Adipocyte (in vitro differentiated cells): ENCODE data around the gene FSTL4.

ENCODE experiments used
- DNase-seq: peaks from one replicate; pipeline ENCODE4 v3.0.0-alpha.2; 2015; ENCODE audit warnings: low read depth
- H3K27me3 ChIP-seq: replicated peaks from 2 replicates; pipeline ENCODE4 v1.7.0; 2013; ENCODE audit warnings: mild to moderate bottlenecking, low read length, moderate library complexity; ENCODE audit not compliant: control insufficient read depth, insufficient read depth
- H3K36me3 ChIP-seq: 2 replicates; pipeline ENCODE4 v1.7.0; 2013; ENCODE audit warnings: low read length, mild to moderate bottlenecking, moderate library complexity; ENCODE audit not compliant: control insufficient read depth, insufficient read depth, severe bottlenecking
- H3K4me1 ChIP-seq: 2 replicates; pipeline ENCODE4 v1.7.0; 2013; ENCODE audit warnings: mild to moderate bottlenecking, low read length, moderate library complexity; ENCODE audit not compliant: control insufficient read depth, insufficient read depth
- H3K4me3 ChIP-seq: 2 replicates; pipeline ENCODE4 v1.7.0; 2013; ENCODE audit warnings: mild to moderate bottlenecking, low read length, moderate library complexity
- H3K9ac ChIP-seq: 2 replicates; pipeline ENCODE4 v1.7.0; 2013; ENCODE audit warnings: mild to moderate bottlenecking, low read length, moderate library complexity
- H3K9me3 ChIP-seq: 2 replicates; pipeline ENCODE4 v1.7.0; 2013; ENCODE audit warnings: mild to moderate bottlenecking, low read length, moderate library complexity; ENCODE audit not compliant: control insufficient read depth

FSTL4 gene

DNA sequence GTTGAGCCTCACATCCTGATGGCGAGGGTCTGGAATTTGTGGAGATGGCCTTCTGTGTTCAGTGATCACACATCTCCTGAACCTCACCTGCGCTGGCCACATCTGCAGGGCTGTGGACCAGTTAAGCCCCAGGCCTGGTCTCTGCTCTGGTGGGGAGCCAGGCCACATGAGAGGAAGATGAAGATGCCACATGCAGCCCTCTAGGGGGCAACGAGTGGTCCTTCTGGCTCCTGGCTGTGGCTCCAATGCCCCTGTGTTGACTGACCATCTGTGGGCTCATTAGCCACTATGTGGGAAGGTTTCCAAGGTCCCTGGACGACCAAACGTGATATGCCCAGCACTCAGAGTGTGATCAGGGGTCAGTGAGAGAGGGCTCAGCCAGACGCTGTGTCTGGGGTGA lies 357.5 kb downstream of the FSTL4 start:
- H3K9me3 ChIP-seq, result peaks cover 3% of the 10 kb centered on the region
- no peaks in the 10 kb centered on the region for H3K36me3 ChIP-seq
- H3K27me3 ChIP-seq, result peaks cover 58% of the 10 kb centered on the region
- no peaks in the 10 kb centered on the region for H3K4me1 ChIP-seq
- H3K4me3 ChIP-seq, result no peak overlapping the region
- H3K9ac ChIP-seq, result no peak overlapping the region
- no peak for DNase-seq

DNA sequence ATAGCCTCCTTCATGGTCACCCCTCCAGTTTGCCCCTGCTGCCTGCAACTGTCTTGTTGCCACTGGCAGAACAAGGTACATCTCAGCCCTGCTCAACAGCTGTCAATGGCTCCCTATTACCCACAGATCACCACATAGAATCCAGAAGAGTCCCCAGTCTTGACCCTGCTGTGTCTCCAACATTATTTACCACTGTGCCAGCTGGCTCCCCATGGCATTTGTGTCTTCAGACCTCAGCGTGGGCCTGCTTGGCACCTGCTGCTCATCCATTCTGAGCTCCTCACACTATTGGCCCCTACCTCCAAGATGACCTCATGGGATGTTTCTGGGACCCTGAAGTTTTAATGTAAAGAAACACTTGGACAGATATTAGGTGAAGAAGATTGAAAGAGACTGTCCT lies 358.7 kb downstream of the FSTL4 start:
- Histone ChIP-seq H3K4me3 (no peak overlapping the region), H3K27me3 (peaks cover 59% of the 10 kb centered on the region), H3K9me3 (peaks cover 3% of the 10 kb centered on the region), H3K4me1 (no peaks in the 10 kb centered on the region), H3K9ac (no peak overlapping the region), H3K36me3 (no peaks in the 10 kb centered on the region)
- no peak for DNase-seq

DNA sequence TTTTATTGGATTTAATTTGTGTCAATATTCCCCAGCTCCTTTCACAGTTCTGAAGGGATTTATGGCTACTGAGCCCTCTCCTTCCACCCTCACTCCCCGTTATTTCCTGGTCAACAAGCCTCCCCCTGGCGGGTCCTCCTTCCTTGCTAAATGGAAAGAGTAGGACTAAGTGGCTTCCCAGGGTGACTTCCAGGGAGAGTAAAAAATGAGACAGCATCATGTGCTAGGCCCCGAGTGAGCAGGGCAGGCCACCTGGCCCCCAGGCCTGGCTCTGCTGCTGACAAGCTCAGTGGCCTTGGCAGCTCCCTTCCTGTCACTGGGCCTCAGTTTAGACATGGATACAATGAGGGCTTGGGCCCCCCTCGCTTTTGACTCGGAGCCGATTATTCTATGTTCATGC lies 359.3 kb downstream of the FSTL4 start:
- Histone ChIP-seq H3K4me1 (no peaks in the 10 kb centered on the region), H3K36me3 (no peaks in the 10 kb centered on the region), H3K9ac (no peak overlapping the region), H3K27me3 (peaks cover 55% of the 10 kb centered on the region), H3K9me3 (no peaks in the 10 kb centered on the region), H3K4me3 (no peak overlapping the region)
- DNase-seq, result no peak

DNA sequence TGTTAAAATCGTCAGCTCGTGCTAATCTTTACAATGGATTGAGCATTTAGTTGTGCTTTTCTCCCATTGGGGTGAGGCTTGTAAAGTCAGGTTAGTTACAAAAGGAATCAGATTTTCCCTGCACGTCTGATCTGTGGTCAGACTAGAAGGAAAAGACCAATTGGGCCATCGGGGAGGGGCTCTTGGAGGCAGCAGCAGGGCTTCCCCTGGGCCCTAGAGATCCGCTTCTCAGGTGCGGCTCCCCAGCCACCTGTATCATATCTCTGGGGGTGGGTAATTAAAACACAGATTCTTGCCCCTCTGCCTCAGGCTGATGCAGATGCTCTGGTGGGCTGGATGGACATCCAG lies 360.2 kb downstream of the FSTL4 start:
- DNase-seq, result no peak
- H3K9ac ChIP-seq, result no peak overlapping the region
- H3K36me3 ChIP-seq, result no peaks in the 10 kb centered on the region
- H3K4me3 ChIP-seq, result no peak overlapping the region
- peaks cover 60% of the 10 kb centered on the region for H3K27me3 ChIP-seq
- H3K9me3 ChIP-seq, result no peaks in the 10 kb centered on the region
- H3K4me1 ChIP-seq, result no peaks in the 10 kb centered on the region

DNA sequence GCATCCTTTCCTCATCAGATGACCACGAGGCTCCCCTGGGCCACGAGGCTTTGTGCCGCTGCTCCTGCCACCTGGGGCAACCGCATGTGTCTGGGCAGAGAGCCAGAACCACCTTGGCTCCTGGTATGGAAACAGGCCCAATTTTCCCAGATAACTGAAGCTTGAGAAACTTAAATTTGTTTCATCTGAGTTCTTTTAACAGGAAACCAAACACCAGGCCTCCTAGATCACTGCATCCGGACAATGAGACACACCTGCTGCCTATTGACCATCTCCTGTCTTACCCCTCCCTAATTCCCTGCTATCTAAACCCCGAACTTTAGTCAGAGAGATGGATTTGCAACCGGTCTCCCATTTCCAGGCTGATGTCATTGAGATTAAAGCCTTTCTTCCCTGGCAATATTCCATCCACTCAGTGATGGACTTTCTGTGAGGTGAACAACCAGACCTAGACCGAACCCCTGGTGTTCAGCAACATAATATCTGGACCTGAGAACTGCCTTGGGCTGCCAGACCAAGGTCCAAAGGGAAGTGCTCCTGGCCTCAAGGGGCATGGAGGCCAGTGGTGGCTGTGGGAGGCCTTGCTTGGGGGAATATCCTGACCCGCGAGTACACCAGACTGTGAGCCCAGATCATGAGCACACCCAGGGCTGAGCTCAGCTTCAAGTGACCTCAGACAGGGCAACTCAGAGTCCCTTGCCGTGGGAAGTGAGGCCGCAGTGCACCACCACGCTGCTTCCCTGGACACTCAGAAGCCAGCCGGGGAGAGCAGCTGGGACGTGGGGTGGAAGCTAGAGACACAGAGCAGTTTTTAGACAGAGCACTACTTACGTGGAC lies 360.8 kb downstream of the FSTL4 start:
- Histone ChIP-seq H3K9me3 (no peaks in the 10 kb centered on the region), H3K9ac (no peak overlapping the region), H3K4me1 (no peaks in the 10 kb centered on the region), H3K36me3 (no peaks in the 10 kb centered on the region), H3K27me3 (peaks cover 59% of the 10 kb centered on the region), H3K4me3 (no peak overlapping the region)
- no peak for DNase-seq

DNA sequence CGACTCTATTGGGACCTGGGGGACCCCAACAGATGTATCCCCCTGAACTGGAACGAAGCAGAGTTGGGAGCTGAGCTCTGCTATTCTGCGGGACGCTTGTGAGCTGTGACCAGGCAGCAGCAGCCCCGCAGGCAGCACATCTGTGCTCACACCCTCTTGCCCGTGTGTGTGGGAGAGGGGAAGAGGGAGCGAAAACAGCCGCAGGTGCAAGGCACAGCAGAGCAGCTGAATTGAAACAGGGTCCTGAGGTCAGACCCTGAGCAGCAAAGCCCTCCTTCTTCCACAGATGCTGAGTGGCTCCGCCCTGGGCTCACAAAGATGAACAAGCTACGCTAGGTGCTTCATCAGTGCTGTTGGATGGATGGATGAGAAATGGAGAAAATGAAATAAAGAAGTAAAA lies 361.8 kb downstream of the FSTL4 start:
- Histone ChIP-seq H3K27me3 (peaks cover 54% of the 10 kb centered on the region), H3K36me3 (no peaks in the 10 kb centered on the region), H3K4me3 (no peak overlapping the region), H3K9me3 (no peaks in the 10 kb centered on the region), H3K9ac (no peak overlapping the region), H3K4me1 (no peaks in the 10 kb centered on the region)
- no peak for DNase-seq

DNA sequence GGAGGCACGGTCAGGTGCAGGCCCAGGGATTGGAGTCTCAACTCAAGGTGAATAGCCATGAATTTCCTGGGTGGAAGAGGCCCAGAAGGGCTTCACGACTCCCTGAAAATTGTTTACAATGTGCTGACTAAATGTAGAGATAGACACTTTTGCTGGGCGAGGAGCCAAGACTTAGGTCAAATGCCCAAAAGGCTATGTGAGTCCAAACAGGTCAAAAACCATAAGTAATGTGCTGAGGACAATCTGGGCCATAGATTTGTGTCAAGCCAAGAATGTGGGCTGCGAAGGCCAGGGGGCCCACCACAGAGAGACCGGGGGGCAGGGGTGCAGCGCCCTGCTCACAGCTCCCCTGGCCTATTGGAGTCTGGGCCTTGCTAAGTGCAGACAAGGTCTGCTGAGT lies 362.7 kb downstream of the FSTL4 start:
- Histone ChIP-seq H3K9me3 (no peaks in the 10 kb centered on the region), H3K4me1 (no peaks in the 10 kb centered on the region), H3K4me3 (no peak overlapping the region), H3K27me3 (peaks cover 46% of the 10 kb centered on the region), H3K36me3 (no peaks in the 10 kb centered on the region), H3K9ac (no peak overlapping the region)
- no peak for DNase-seq

DNA sequence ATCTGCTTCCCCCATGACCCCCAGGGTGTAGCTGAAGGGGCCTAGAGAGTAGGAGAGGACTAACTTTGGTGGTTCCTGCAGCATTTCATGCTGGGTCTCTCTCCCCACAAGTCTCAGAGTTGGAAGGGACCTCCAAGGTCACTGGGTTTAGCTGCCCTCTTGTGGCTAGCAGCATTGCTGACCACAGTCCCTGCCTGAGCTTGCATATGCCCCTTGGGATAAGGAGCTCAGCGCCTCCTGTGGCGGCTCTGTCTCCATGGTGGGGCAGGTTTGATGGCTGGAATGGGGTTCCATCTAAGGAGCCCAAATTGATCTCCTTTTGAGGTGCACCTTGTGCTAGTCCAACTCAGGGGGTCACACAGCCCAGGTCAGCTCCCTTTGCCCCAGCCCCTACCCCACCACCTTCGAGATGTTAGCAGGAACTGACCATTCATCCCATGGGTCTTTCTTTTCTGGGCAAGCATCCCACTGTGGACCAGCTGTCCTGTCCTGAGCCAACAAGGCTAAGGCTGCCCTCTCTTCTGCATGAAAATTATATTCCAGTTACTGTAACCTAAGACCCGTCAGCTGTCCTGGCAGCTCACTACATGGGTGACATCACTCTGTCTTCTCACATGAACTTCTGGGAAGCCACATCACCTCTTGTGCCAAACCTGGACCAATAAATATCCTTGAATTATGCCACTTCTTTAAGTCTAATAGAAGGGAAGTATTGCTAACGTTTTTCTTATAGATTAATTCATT lies 364.3 kb downstream of the FSTL4 start:
- peaks cover 37% of the 10 kb centered on the region for H3K27me3 ChIP-seq
- H3K36me3 ChIP-seq, result no peaks in the 10 kb centered on the region
- DNase-seq, result no peak
- no peak overlapping the region for H3K4me3 ChIP-seq
- no peaks in the 10 kb centered on the region for H3K9me3 ChIP-seq
- H3K4me1 ChIP-seq, result no peaks in the 10 kb centered on the region
- no peak overlapping the region for H3K9ac ChIP-seq

DNA sequence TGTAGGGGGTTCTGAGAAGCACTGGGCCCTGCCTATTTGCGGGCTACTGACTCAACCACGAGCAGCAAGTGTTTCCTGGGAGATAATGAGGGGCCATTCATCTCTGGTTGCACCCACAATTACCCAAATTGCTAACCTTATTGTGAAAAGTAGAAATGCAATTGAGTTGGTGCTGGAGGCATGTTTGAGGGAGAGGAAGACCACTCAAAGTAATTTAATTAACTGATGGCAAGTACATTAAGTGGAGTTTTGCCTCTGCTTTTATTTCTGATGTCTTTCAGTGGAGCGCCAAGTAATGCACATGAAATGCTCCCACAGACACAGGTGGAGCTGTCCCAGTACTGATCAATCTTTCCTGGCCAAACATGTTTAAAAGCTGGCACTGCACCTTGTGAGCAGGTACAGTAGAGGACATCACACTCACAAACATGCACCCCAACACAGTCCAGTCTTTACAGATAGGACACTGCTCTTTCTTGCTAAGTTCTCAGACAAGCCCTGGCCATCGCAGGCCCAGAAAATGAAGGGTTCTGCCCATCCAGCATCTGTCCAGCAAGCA lies 365.1 kb downstream of the FSTL4 start:
- no peak overlapping the region for H3K4me3 ChIP-seq
- DNase-seq, result no peak

DNA sequence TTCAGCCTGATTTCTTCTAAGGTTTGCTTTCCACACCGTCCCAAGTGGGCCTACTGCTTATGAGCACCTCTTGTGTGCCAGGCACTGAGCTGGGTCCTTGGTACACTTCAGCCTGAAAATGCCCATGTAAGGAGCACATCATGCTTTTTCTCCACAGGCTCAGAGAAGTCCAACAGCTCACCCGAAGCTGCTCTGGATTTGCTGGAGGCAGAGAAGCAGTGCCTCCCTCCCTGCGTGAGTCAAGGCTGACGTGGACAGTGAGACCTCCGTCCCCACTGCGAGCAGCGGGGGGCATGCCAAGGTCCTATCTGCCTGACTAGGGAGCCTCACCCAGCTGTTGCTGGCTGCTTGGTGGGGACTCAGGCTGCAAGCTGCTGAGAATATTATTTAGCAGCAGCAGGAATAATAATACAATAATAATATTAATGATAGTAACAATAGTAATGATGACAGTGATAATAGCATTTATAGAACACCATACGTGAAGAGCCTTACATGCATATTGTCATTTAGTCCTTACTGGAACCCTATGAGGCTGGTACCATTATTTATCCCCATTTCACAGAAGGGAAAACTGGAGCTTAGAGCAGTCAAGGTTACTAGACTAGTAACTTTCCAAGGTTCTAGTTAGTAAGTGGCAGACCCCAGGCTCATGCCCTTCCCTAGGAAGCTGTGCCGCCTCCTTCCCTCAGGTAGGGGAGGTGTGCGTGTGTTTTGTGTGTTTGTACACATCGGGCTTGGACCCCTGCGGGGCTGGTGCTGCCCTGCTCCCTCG lies 365.8 kb downstream of the FSTL4 start:
- no peak overlapping the region for H3K9ac ChIP-seq

More for the DNA sequence above, 365.1 kb downstream of the FSTL4 start:
- Histone ChIP-seq H3K9me3 (no peaks in the 10 kb centered on the region), H3K4me1 (no peaks in the 10 kb centered on the region), H3K9ac (no peak overlapping the region), H3K36me3 (no peaks in the 10 kb centered on the region), H3K27me3 (peaks cover 30% of the 10 kb centered on the region)

DNA sequence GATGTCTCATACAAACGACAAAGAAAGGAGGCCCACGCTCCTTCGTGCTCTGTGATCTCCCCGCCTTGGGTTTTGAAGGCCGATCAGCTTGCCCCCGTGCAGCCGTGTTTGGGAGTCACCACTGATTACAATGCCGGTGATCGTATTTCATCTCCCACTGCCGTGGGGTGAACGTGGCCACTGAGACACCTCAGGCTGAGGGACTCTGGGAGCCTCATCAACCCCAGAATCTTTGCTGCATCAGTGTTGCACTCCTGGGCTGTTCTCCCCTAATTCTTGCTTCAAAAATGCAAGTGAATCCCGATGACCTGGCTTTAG lies 366.3 kb downstream of the FSTL4 start:
- no peak for DNase-seq
- H3K4me1 ChIP-seq, result no peaks in the 10 kb centered on the region
- H3K9ac ChIP-seq, result no peak overlapping the region
- H3K27me3 ChIP-seq, result peaks cover 28% of the 10 kb centered on the region
- no peak overlapping the region for H3K4me3 ChIP-seq
- no peaks in the 10 kb centered on the region for H3K9me3 ChIP-seq
- H3K36me3 ChIP-seq, result no peaks in the 10 kb centered on the region

More for the DNA sequence above, 365.8 kb downstream of the FSTL4 start:
- H3K9me3 ChIP-seq, result no peaks in the 10 kb centered on the region
- H3K27me3 ChIP-seq, result peaks cover 30% of the 10 kb centered on the region
- H3K4me3 ChIP-seq, result no peak overlapping the region
- no peak for DNase-seq
- no peaks in the 10 kb centered on the region for H3K36me3 ChIP-seq
- no peaks in the 10 kb centered on the region for H3K4me1 ChIP-seq
